ENCODE data around the gene ETFB.

The ETFB gene

GRCh38 chr19:51345076-51345620, 21.0 kb downstream of the ETFB start:
- H3K9me3 Mint-ChIP-seq, result no peaks in the 10 kb centered on the region
- peaks cover 27% of the 10 kb centered on the region for H3K36me3 Mint-ChIP-seq (ENCODE audit: low read depth)
- peaks cover 4% of the 10 kb centered on the region for H3K27me3 Mint-ChIP-seq
- H3K4me1 Mint-ChIP-seq (ENCODE audit: low read depth), result peaks cover 14% of the 10 kb centered on the region
- H3K27ac Mint-ChIP-seq, result no peak overlapping the region
- no peak overlapping the region for H3K4me3 Mint-ChIP-seq

- Mint-ChIP-seq H3K27ac (no peak overlapping the region), H3K27me3 (peaks cover 4% of the 10 kb centered on the region), H3K9me3 (no peaks in the 10 kb centered on the region), H3K4me1 (ENCODE audit: low read depth) (peaks cover 26% of the 10 kb centered on the region), H3K4me3 (no peak overlapping the region), H3K36me3 (ENCODE audit: low read depth) (peaks cover 23% of the 10 kb centered on the region)
Observed at GRCh38 chr19:51342631-51343569, 23.3 kb downstream of the ETFB start.

- Mint-ChIP-seq H3K9me3 (no peaks in the 10 kb centered on the region), H3K4me3 (peak within 1 kb of the TSS; percentile 57), H3K27me3 (peaks cover 4% of the 10 kb centered on the region), H3K27ac (peak within 1 kb of the TSS; percentile 40), H3K36me3 (ENCODE audit: low read depth) (peaks cover 15% of the 10 kb centered on the region), H3K4me1 (ENCODE audit: low read depth) (peaks cover 26% of the 10 kb centered on the region)
Observed at GRCh38 chr19:51341976-51342580, 24.1 kb downstream of the ETFB start, which contains the start of gene VSIG10L. Gene VSIG10L, minus strand, starts transcription at chr19:51342139. Its CDS starts 15 bp downstream, at chr19:51342124.

- peaks cover 26% of the 10 kb centered on the region for H3K4me1 Mint-ChIP-seq (ENCODE audit: low read depth)
- H3K27ac Mint-ChIP-seq, result no peak overlapping the region
- H3K4me3 Mint-ChIP-seq, result peak overlapping the region; percentile 57
- peaks cover 4% of the 10 kb centered on the region for H3K27me3 Mint-ChIP-seq
- peaks cover 10% of the 10 kb centered on the region for H3K36me3 Mint-ChIP-seq (ENCODE audit: low read depth)
- H3K9me3 Mint-ChIP-seq, result no peaks in the 10 kb centered on the region
Observed at GRCh38 chr19:51341066-51341465, 25.1 kb downstream of the ETFB start.

- Mint-ChIP-seq H3K4me3 (peak overlapping the region; percentile 86), H3K27me3 (peaks cover 4% of the 10 kb centered on the region), H3K4me1 (ENCODE audit: low read depth) (peaks cover 25% of the 10 kb centered on the region), H3K9me3 (no peaks in the 10 kb centered on the region), H3K36me3 (ENCODE audit: low read depth) (peaks cover 4% of the 10 kb centered on the region), H3K27ac (peak overlapping the region; percentile 82)
Observed at GRCh38 chr19:51339687-51340656, 26.2 kb downstream of the ETFB start.

GRCh38 chr19:51339313-51339686, 26.9 kb downstream of the ETFB start:
- peak overlapping the region; percentile 86 for H3K4me3 Mint-ChIP-seq
- H3K27ac Mint-ChIP-seq, result peak overlapping the region; percentile 82

GRCh38 chr19:51338563-51339312, 27.4 kb downstream of the ETFB start:
- Mint-ChIP-seq H3K36me3 (ENCODE audit: low read depth) (no peaks in the 10 kb centered on the region), H3K27ac (peak overlapping the region; percentile 87), H3K4me3 (peak overlapping the region; percentile 86), H3K27me3 (peaks cover 6% of the 10 kb centered on the region), H3K9me3 (no peaks in the 10 kb centered on the region), H3K4me1 (ENCODE audit: low read depth) (peaks cover 22% of the 10 kb centered on the region)

More at GRCh38 chr19:51339313-51339686, 26.9 kb downstream of the ETFB start:
- Mint-ChIP-seq H3K36me3 (ENCODE audit: low read depth) (no peaks in the 10 kb centered on the region), H3K27me3 (peaks cover 5% of the 10 kb centered on the region), H3K9me3 (no peaks in the 10 kb centered on the region), H3K4me1 (ENCODE audit: low read depth) (peaks cover 22% of the 10 kb centered on the region)

GRCh38 chr19:51337861-51338562, 28.2 kb downstream of the ETFB start:
- Mint-ChIP-seq H3K27me3 (peaks cover 6% of the 10 kb centered on the region), H3K36me3 (ENCODE audit: low read depth) (no peaks in the 10 kb centered on the region), H3K4me3 (peak overlapping the region; percentile 86), H3K4me1 (ENCODE audit: low read depth) (peaks cover 22% of the 10 kb centered on the region), H3K27ac (peak overlapping the region; percentile 87), H3K9me3 (no peaks in the 10 kb centered on the region)

- Mint-ChIP-seq H3K9me3 (no peaks in the 10 kb centered on the region), H3K4me1 (ENCODE audit: low read depth) (peaks cover 22% of the 10 kb centered on the region), H3K27ac (no peak overlapping the region), H3K27me3 (peaks cover 6% of the 10 kb centered on the region), H3K4me3 (no peak overlapping the region), H3K36me3 (ENCODE audit: low read depth) (no peaks in the 10 kb centered on the region)
Observed at GRCh38 chr19:51337141-51337860, 28.9 kb downstream of the ETFB start.

GRCh38 chr19:51333836-51334460, 32.2 kb downstream of the ETFB start:
- Mint-ChIP-seq H3K9me3 (peaks cover 9% of the 10 kb centered on the region), H3K27ac (no peak overlapping the region), H3K4me3 (no peak overlapping the region)

GRCh38 chr19:51331716-51332115, 34.5 kb downstream of the ETFB start:
- peaks cover 9% of the 10 kb centered on the region for H3K9me3 Mint-ChIP-seq
- H3K4me3 Mint-ChIP-seq, result no peak overlapping the region
- no peak overlapping the region for H3K27ac Mint-ChIP-seq
- peaks cover 9% of the 10 kb centered on the region for H3K4me1 Mint-ChIP-seq (ENCODE audit: low read depth)
- H3K36me3 Mint-ChIP-seq (ENCODE audit: low read depth), result peaks cover 19% of the 10 kb centered on the region
- peaks cover 31% of the 10 kb centered on the region for H3K27me3 Mint-ChIP-seq

More at GRCh38 chr19:51333836-51334460, 32.2 kb downstream of the ETFB start:
- Mint-ChIP-seq H3K27me3 (peaks cover 17% of the 10 kb centered on the region), H3K36me3 (ENCODE audit: low read depth) (peaks cover 19% of the 10 kb centered on the region), H3K4me1 (ENCODE audit: low read depth) (peaks cover 5% of the 10 kb centered on the region)

- peaks cover 9% of the 10 kb centered on the region for H3K4me1 Mint-ChIP-seq (ENCODE audit: low read depth)
- no peak overlapping the region for H3K4me3 Mint-ChIP-seq
- H3K36me3 Mint-ChIP-seq (ENCODE audit: low read depth), result peaks cover 19% of the 10 kb centered on the region
- H3K27me3 Mint-ChIP-seq, result peaks cover 36% of the 10 kb centered on the region
- no peak overlapping the region for H3K27ac Mint-ChIP-seq
- peaks cover 9% of the 10 kb centered on the region for H3K9me3 Mint-ChIP-seq
Observed at GRCh38 chr19:51331193-51331592, 35.0 kb downstream of the ETFB start.

Measured in stimulated activated naive CD8-positive, alpha-beta T cell treated with anti-CD3 and anti-CD28 coated beads, Interleukin-15, Interleukin-2, amounts not matched to agents 100 ng/mL and 50 ng/mL, for 24 hours (primary cell).